Caki2 (cell line): ENCODE data around the gene PPP1R36. TPM values are rescaled to one million over a fixed set of nuclear protein-coding genes. Genes with fewer than 3 reads are reported as not detected.
A peak's percentile ranks its signal among the peaks of the same experiment; 100 is the strongest.
"Not testable (repeated sequence)": the region's sequence is repeated elsewhere in the genome, so short reads cannot be mapped to it uniquely, and the experiment has no call there.

Experiments used
- DNase-seq: peaks from one replicate; pipeline ENCODE4 v3.0.0-alpha.2; 2015; ENCODE audit warnings: low read depth
- in situ Hi-C: cut with HindIII; loops from 2 replicates; pipeline ENCODE4 v1.10.0; 2016; ENCODE audit warnings: low sequenced_read_pairs, low pct_unique_long_range_greater_than_20kb, mixed read lengths
- total RNA-seq: library from RNA; depleted of rRNA; stranded (reverse); fragments of >200 nt; shearing (Covaris generic); gene quantifications from 2 replicates; pipeline ENCODE4 v1.2.3, GENCODE V29; 2014; ENCODE audit warnings: low replicate concordance

PPP1R36 gene
- total RNA-seq, 1 experiment from 2014 or later: not detected

DNA sequence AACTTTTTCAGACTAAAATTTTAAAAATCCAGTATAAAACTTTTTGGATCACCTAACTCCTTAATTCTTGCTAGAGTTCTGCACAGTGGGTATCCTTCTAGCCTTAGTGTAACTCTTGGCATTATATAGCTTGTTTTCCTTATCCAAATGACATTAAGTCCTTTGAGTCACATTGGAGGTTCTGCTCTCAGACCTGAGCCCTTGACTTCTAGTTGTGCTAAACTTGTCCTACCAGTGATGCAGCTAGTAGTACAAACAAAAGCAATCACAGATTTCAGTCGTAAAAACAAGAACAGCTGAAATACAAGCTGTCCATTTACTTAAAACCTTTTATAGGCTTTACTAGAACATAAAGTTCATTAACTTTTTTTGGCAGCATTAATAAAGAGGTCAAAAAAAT lies 34.7 kb upstream of the PPP1R36 start:
- DNase-seq: no peak
- in situ Hi-C loops: no loop called here

- in situ Hi-C loops: no loop called here
- DNase-seq: no peak
Measured at GRCh38 chr14:64516969-64517368, 32.8 kb upstream of the PPP1R36 start.

DNA sequence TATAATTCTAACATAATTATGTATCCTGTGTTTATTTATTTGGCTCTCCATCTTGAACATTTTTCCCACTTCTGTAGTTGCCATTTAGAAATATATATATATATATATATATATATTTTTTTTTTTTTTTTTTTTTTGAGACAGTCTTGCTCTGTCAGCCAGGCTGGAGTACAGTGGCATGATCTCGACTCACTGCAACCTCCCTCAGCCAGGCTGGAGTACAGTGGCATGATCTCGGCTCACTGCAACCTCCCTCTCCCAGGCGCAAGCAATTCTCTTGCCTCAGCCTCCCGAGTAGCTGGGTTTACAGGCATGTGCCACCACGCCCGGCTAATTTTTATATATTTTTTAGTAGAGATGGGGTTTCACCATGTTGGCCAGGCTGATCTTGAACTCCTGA lies 32.1 kb upstream of the PPP1R36 start:
- DNase-seq, in situ Hi-C loops: not testable (repeated sequence)

- in situ Hi-C loops: no loop called here
- no peak for DNase-seq
Measured at GRCh38 chr14:64518229-64518628, 31.5 kb upstream of the PPP1R36 start.

DNA sequence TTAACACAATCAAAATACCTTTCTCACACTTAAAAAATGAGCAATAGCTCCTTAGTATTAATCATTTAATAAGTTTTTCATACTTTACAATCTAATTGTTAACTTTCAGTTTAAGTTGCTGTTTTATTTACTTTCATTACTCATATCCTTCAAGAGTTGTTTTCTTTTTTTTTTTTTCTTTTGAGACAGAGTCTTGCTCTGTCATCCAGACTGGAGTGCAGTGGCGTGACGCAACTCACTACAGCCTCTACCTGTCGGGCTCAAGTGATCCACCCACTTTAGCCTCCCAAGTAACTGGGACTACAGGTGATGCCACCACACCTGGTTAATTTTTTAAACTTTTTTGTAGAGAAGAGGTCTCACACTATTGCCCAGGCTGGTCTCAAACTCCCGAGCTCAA lies 29.1 kb upstream of the PPP1R36 start:
- DNase-seq: no peak
- in situ Hi-C loops: no loop called here

- in situ Hi-C loops: no loop called here
- no peak for DNase-seq
Measured at GRCh38 chr14:64522591-64523355, 27.0 kb upstream of the PPP1R36 start.

DNA sequence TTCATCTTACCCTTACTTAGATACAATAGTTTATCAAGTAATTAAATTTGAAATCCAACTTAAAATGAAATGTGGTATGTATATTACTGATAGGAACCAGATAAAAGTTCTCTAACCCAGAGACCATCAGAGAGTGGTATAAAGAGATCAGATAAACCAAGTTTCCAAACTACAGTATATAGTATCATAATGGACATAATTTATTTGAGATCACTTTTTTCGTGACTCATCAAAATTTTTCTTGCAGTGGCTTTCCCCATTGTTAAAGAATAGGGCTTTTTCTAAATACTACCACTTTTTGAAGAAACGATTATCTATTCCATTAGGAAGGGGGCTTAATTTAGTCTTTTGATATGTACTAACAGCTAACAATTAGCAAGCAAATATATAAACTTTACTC lies 24.4 kb upstream of the PPP1R36 start:
- in situ Hi-C loops: no loop called here

GRCh38 chr14:64531567-64531966 lies 18.2 kb upstream of the PPP1R36 start:
- in situ Hi-C loops: no loop called here
- DNase-seq: no peak

More for the DNA sequence above, 24.4 kb upstream of the PPP1R36 start:
- no peak for DNase-seq

DNA sequence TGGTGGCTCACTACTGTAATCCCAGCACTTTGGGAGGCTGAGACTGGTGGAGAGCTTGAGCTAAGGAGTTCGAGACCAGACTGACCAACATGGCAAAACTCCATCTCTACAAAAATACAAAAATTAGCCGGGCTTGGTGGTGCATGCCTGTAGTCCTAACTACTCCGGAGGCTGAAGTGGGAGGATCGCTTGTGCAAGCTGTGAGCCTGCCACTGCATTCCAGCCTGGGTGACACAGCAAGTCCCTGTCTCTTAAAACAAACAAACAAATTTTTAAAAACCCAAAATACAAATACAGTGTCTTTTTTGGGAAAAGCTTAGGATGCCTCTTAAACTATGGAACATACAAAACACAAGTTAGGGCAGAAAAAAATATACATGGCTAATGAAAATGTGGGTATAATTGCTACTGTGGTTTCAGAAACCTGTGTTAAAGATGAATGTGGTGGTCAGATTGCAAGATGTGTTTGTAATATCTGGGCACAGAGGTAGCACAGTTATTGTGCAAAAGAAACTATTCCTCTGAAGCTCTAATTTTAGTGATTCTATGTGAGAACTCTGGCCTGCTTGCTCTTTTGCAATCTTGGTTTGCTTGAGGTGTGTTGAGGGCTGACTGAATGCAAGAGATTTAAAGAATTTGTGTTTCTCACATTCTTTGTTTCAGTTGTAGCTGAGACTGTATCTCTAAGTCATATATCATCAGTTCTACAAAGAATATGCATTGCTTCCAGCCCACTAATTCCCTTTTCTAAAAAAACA lies 13.1 kb upstream of the PPP1R36 start:
- in situ Hi-C loops: no loop called here
- DNase-seq: no peak

DNA sequence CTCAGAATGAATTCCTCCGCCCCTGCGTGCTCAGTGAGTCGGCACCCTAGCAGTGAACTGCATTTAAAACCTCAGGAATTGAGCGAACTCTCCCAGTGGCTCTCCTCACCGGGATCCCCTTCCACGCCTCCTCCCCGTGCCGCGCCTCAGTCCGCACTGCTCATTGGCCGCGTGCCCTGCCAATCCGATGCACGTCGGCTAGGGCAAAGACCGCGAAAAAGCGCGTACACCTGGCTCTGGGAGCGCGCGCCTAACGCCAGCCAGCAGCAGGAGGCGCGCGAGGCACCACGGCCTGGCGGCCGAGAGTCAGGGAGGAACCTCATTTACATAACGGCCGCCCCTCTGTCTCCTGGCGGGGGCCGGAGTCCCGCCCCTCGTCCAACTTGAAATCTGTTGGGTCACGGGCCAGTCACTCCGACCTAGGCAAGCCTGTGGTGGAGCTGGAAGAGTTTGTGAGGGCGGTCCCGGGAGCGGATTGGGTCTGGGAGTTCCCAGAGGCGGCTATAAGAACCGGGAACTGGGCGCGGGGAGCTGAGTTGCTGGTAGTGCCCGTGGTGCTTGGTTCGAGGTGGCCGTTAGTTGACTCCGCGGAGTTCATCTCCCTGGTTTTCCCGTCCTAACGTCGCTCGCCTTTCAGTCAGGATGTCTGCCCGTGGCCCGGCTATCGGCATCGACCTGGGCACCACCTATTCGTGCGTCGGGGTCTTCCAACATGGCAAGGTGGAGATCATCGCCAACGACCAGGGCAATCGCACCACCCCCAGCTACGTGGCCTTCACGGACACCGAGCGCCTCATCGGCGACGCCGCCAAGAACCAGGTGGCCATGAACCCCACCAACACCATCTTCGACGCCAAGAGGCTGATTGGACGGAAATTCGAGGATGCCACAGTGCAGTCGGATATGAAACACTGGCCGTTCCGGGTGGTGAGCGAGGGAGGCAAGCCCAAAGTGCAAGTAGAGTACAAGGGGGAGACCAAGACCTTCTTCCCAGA lies 9.3 kb upstream of the PPP1R36 start, which contains the start of gene HSPA2:
TSS of gene HSPA2 (plus strand) at position 534 of the 995 bp plus-strand sequence. CDS start at position 643, 109 bp downstream.
- DNase-seq: peak; percentile 100
- in situ Hi-C loops: no loop called here

- in situ Hi-C loops: no loop called here
Measured at GRCh38 chr14:64541261-64541971, 8.3 kb upstream of the PPP1R36 start.

DNA sequence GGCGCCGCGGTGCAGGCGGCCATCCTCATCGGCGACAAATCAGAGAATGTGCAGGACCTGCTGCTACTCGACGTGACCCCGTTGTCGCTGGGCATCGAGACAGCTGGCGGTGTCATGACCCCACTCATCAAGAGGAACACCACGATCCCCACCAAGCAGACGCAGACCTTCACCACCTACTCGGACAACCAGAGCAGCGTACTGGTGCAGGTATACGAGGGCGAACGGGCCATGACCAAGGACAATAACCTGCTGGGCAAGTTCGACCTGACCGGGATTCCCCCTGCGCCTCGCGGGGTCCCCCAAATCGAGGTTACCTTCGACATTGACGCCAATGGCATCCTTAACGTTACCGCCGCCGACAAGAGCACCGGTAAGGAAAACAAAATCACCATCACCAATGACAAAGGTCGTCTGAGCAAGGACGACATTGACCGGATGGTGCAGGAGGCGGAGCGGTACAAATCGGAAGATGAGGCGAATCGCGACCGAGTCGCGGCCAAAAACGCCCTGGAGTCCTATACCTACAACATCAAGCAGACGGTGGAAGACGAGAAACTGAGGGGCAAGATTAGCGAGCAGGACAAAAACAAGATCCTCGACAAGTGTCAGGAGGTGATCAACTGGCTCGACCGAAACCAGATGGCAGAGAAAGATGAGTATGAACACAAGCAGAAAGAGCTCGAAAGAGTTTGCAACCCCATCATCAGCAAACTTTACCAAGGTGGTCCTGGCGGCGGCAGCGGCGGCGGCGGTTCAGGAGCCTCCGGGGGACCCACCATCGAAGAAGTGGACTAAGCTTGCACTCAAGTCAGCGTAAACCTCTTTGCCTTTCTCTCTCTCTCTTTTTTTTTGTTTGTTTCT lies 7.6 kb upstream of the PPP1R36 start:
- in situ Hi-C loops: no loop called here
- no peak for DNase-seq

More at GRCh38 chr14:64541261-64541971, 8.3 kb upstream of the PPP1R36 start:
- no peak for DNase-seq

GRCh38 chr14:64542836-64543201 lies 6.9 kb upstream of the PPP1R36 start:
- in situ Hi-C loops: no loop called here
- no peak for DNase-seq

DNA sequence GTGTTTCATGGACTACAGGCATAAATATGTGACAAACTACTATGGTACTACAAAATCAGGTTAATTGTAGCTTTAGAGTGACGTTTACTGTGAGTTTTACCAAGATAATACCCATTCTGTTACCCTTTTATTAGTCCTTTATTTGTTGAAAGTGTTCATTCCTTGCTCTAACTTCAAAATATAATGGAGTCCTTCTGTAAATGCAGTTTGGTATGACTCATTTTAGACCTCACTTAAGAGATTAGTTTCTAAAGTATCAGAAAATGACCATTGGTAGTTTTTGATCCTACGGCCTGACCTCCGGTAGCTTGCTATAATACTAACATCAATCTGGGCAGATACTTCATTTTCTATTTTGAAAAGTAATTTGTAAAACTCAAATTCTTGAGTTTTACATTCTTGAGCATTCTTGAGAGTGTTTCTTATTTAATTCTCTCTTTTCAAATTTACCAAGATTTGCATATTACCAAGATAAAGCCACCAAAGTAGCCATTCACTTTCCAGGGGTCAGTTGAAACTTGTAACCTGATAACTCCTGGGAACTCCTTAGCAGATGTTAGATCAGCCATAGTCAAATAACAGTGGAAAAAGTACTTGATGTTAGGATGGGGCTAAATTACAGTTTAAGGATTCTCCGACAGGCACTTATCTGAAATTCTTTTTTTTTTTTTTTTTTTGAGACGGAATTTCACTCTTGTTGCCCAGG lies 5.0 kb upstream of the PPP1R36 start:
- in situ Hi-C loops: no loop called here
- DNase-seq: no peak

DNA sequence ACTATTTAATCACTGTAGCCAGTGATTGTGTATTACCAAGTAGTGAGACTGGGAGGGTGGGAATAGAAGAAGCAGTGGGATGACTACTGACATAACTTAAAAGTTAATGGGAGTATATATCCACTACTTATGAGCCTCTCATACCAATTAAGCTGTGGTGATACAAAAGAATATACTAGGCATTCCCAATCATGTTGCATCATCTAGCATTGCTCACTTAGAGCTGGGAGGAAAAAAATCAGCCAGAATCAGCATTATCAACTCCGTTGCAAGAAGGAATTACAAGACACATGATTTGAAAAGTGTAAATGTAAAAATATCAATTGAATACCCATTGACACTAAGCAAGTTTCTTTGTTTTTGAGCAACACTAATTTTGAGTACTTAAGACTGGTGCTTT lies 745 bp upstream of the PPP1R36 start:
- DNase-seq: no peak
- in situ Hi-C loops: no loop called here

DNA sequence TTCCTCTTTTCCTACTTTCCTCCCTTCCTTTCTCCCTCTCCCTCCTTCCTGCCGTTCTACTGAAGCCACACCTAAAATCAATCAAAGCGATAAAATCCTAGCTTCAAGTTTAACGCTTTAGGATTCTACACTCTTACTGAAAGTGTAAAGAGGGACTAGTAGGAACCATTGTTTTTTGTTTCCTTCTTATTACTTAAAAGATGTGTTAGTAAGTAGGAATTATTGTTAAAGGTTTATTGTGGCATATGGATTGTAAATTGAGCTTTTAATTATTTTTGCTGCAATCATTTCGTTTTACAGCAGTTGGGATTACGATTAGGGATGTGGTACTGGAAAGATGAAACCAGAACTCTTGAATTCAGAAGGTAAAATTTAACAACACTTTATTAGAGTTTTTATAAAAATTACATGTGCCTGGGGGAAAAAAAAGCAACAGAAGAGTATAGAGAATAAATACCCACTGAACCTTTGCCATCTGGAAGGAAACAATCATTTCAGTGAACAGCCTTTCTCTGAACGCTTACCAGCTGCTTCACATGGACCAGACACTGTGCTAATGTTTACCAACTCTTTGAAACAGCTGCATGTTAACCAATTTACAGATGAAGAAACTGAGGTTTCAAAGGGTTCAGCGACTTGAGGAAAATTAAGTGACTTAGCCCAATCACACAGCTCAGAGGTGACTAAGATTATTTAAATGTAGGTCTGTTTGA lies 1.0 kb downstream of the PPP1R36 start:
- in situ Hi-C loops: no loop called here
- DNase-seq: no peak
